ENCODE results near the gene DOCK11.

DOCK11 gene

GRCh38 chrX:118634336-118634735, 138.7 kb downstream of the DOCK11 start:
- DNase-seq = no peak

GRCh38 chrX:118637997-118638396, 142.4 kb downstream of the DOCK11 start:
- no peak for DNase-seq

GRCh38 chrX:118644378-118644777, 148.8 kb downstream of the DOCK11 start:
- DNase-seq = no peak

- DNase-seq = no peak
Measured at GRCh38 chrX:118652717-118653116, 157.1 kb downstream of the DOCK11 start.

- DNase-seq = no peak
Measured at GRCh38 chrX:118654331-118654730, 158.7 kb downstream of the DOCK11 start.

GRCh38 chrX:118655561-118656246, 160.1 kb downstream of the DOCK11 start:
- no peak for DNase-seq

- DNase-seq = no peak
Measured at GRCh38 chrX:118657413-118657812, 161.8 kb downstream of the DOCK11 start.

GRCh38 chrX:118660085-118660484, 164.5 kb downstream of the DOCK11 start:
- no peak for DNase-seq

GRCh38 chrX:118665204-118665603, 169.6 kb downstream of the DOCK11 start:
- DNase-seq = no peak

GRCh38 chrX:118666521-118666920, 170.9 kb downstream of the DOCK11 start:
- DNase-seq = no peak

- no peak for DNase-seq
Measured at GRCh38 chrX:118669435-118669834, 173.8 kb downstream of the DOCK11 start.

- DNase-seq = no peak
Measured at GRCh38 chrX:118675326-118675965, 179.8 kb downstream of the DOCK11 start.

GRCh38 chrX:118675966-118676349, 180.3 kb downstream of the DOCK11 start:
- no peak for DNase-seq

- no peak for DNase-seq
Measured at GRCh38 chrX:118677318-118677717, 181.7 kb downstream of the DOCK11 start.

- DNase-seq = no peak
Measured at GRCh38 chrX:118679290-118679689, 183.7 kb downstream of the DOCK11 start.

- no peak for DNase-seq
Measured at GRCh38 chrX:118682258-118683014, 186.8 kb downstream of the DOCK11 start.

GRCh38 chrX:118685393-118685792, 189.8 kb downstream of the DOCK11 start:
- DNase-seq = no peak

GRCh38 chrX:118688935-118689334, 193.3 kb downstream of the DOCK11 start:
- DNase-seq = no peak

GRCh38 chrX:118693843-118694242, 198.2 kb downstream of the DOCK11 start:
- no peak for DNase-seq

- DNase-seq = no peak
Measured at GRCh38 chrX:118694638-118695037, 199.0 kb downstream of the DOCK11 start.

- DNase-seq = no peak
Measured at GRCh38 chrX:118698516-118699170, 203.0 kb downstream of the DOCK11 start.

GRCh38 chrX:118702741-118703140, 207.1 kb downstream of the DOCK11 start:
- no peak for DNase-seq

GRCh38 chrX:118706681-118707080, 211.1 kb downstream of the DOCK11 start:
- DNase-seq = no peak

GRCh38 chrX:118714521-118714920, 218.9 kb downstream of the DOCK11 start:
- no peak for DNase-seq

Data from NCI-H524 treated with DMSO at 0.1 percent for 48 hours (cell line).